Fibroblast of skin of right biceps (primary cell): ENCODE measurements around the gene HSD17B12.

ENCODE experiments used
- DNase-seq: peaks from one replicate; pipeline ENCODE4 v3.0.0-alpha.2; 2013

HSD17B12 gene

GRCh38 chr11:43689167-43689566 is 8.6 kb downstream of the HSD17B12 start:
- DNase-seq: no peak

- no peak for DNase-seq
Measured at GRCh38 chr11:43690929-43691725, 10.6 kb downstream of the HSD17B12 start.

- no peak for DNase-seq
Measured at GRCh38 chr11:43691806-43692205, 11.3 kb downstream of the HSD17B12 start.

- DNase-seq: no peak
Measured at GRCh38 chr11:43693069-43693468, 12.5 kb downstream of the HSD17B12 start.

GRCh38 chr11:43693731-43694130 is 13.2 kb downstream of the HSD17B12 start:
- DNase-seq: no peak

GRCh38 chr11:43694477-43694876 is 13.9 kb downstream of the HSD17B12 start:
- no peak for DNase-seq

- no peak for DNase-seq
Measured at GRCh38 chr11:43697679-43698078, 17.1 kb downstream of the HSD17B12 start.

GRCh38 chr11:43699870-43700269 is 19.3 kb downstream of the HSD17B12 start:
- DNase-seq: no peak

- peak; percentile 2 for DNase-seq
Measured at GRCh38 chr11:43706631-43707030, 26.1 kb downstream of the HSD17B12 start.

GRCh38 chr11:43708776-43709175 is 28.2 kb downstream of the HSD17B12 start:
- no peak for DNase-seq

GRCh38 chr11:43709689-43710088 is 29.2 kb downstream of the HSD17B12 start:
- no peak for DNase-seq

GRCh38 chr11:43712676-43713075 is 32.1 kb downstream of the HSD17B12 start:
- DNase-seq: peak; percentile 59

- DNase-seq: no peak
Measured at GRCh38 chr11:43718373-43718772, 37.8 kb downstream of the HSD17B12 start.

- DNase-seq: peak; percentile 13
Measured at GRCh38 chr11:43723617-43724016, 43.1 kb downstream of the HSD17B12 start.

GRCh38 chr11:43732225-43732624 is 51.7 kb downstream of the HSD17B12 start:
- no peak for DNase-seq

GRCh38 chr11:43734256-43734655 is 53.7 kb downstream of the HSD17B12 start:
- no peak for DNase-seq

GRCh38 chr11:43735115-43735514 is 54.6 kb downstream of the HSD17B12 start:
- no peak for DNase-seq

- DNase-seq: peak; percentile 86
Measured at GRCh38 chr11:43735961-43736360, 55.4 kb downstream of the HSD17B12 start.

GRCh38 chr11:43736502-43737200 is 56.1 kb downstream of the HSD17B12 start:
- DNase-seq: peak; percentile 91

- no peak for DNase-seq
Measured at GRCh38 chr11:43737201-43737590, 56.7 kb downstream of the HSD17B12 start.

GRCh38 chr11:43738600-43739409 is 58.3 kb downstream of the HSD17B12 start:
- DNase-seq: peak; percentile 83

- no peak for DNase-seq
Measured at GRCh38 chr11:43746670-43747069, 66.1 kb downstream of the HSD17B12 start.

GRCh38 chr11:43747130-43747802 is 66.7 kb downstream of the HSD17B12 start:
- DNase-seq: no peak
